ENCODE results near the gene HBG2.

DNA sequence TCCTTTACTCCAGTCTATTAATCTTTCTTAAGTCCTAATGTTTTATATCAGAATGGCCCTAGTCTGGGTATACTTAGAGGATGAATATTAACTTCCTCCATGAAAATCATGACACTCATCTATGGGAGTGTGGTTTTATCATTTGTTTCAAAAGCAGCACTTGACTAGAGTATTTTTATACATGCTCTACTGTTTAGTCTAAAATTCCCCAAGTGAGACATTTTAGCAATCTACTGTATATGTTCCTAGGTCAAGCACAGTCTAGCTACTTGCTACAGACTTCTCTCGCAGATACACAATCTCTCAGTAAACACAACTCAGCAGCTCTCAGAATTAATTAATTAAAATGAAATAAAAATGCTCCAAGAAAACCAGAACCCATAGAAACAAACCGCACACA lies 24.8 kb downstream of the HBG2 start:
- TF ChIP-seq CTCF (IDR thresholded peaks at IDR 0.05; ENCODE audit: insufficient read depth, low read length), result no peak
- TF ChIP-seq POLR2AphosphoS5 (IDR thresholded peaks at IDR 0.05; ENCODE audit: low read depth), result no peak
- TF ChIP-seq GABPA (IDR thresholded peaks at IDR 0.05; ENCODE audit: low read depth), result no peak
- TF ChIP-seq, protein P1, sequence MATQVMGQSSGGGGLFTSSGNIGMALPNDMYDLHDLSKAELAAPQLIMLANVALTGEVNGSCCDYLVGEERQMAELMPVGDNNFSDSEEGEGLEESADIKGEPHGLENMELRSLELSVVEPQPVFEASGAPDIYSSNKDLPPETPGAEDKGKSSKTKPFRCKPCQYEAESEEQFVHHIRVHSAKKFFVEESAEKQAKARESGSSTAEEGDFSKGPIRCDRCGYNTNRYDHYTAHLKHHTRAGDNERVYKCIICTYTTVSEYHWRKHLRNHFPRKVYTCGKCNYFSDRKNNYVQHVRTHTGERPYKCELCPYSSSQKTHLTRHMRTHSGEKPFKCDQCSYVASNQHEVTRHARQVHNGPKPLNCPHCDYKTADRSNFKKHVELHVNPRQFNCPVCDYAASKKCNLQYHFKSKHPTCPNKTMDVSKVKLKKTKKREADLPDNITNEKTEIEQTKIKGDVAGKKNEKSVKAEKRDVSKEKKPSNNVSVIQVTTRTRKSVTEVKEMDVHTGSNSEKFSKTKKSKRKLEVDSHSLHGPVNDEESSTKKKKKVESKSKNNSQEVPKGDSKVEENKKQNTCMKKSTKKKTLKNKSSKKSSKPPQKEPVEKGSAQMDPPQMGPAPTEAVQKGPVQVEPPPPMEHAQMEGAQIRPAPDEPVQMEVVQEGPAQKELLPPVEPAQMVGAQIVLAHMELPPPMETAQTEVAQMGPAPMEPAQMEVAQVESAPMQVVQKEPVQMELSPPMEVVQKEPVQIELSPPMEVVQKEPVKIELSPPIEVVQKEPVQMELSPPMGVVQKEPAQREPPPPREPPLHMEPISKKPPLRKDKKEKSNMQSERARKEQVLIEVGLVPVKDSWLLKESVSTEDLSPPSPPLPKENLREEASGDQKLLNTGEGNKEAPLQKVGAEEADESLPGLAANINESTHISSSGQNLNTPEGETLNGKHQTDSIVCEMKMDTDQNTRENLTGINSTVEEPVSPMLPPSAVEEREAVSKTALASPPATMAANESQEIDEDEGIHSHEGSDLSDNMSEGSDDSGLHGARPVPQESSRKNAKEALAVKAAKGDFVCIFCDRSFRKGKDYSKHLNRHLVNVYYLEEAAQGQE (IDR thresholded peaks at IDR 0.05; ENCODE audit: insufficient replicate concordance, low read depth), result no peak
- TF ChIP-seq SPI1 (IDR thresholded peaks at IDR 0.05; ENCODE audit: borderline replicate concordance, low read depth), result no peak
